Mammary epithelial cell (primary cell): ENCODE data around the gene CR1L.

ENCODE experiments used
- EZH2 ChIP-seq: IDR thresholded peaks from 2 replicates; pipeline ENCODE4 v1.6.1; 2012; ENCODE audit warnings: low read length, inconsistent platforms, borderline replicate concordance
- TF ChIP-seq, protein P1 (sequence below), 2 donors: IDR thresholded peaks in 1 of 2; conservative IDR thresholded peaks in 1 of 2; 2 replicates each; pipeline ENCODE4 v1.5.1; 2011 to 2012; ENCODE audit warnings: inconsistent platforms in 2 of 2, low read length in 2 of 2, mild to moderate bottlenecking in 2 of 2, control low read depth in 1 of 2, low read depth in 1 of 2; ENCODE audit not compliant: insufficient read depth in 1 of 2; ENCODE audit errors: extremely low read depth in 1 of 2

DNA sequence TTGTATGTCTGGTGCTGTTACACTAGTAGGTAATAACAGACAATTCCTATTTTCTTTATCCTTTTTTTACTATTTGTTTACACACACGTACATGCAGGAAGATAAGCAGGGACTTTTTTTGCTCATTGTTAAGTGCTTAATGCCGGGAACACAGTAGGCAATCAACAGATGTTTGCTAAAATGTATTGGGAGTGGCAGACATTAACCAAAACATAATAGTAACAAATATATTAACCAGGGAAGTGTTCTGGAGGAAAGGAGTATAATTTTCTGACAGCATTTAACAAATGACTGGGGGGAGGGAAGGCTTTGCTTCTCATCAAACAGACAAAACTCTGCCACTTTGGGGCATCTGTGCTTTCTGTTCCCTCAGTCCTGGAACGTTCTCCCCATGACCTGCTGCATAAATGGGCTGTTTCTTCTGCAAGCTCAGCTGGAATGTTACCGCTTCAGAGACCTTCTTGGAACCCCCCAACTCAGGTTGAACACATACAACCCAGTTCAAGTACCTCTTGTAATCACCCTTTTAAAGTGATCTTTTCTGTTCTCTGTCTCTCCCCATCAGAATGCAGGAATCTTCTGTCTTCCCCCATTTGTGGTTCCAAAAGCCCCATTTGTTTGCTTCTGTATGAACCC, 2.1 kb downstream of the CR1L start:
- TF ChIP-seq, protein P1, sequence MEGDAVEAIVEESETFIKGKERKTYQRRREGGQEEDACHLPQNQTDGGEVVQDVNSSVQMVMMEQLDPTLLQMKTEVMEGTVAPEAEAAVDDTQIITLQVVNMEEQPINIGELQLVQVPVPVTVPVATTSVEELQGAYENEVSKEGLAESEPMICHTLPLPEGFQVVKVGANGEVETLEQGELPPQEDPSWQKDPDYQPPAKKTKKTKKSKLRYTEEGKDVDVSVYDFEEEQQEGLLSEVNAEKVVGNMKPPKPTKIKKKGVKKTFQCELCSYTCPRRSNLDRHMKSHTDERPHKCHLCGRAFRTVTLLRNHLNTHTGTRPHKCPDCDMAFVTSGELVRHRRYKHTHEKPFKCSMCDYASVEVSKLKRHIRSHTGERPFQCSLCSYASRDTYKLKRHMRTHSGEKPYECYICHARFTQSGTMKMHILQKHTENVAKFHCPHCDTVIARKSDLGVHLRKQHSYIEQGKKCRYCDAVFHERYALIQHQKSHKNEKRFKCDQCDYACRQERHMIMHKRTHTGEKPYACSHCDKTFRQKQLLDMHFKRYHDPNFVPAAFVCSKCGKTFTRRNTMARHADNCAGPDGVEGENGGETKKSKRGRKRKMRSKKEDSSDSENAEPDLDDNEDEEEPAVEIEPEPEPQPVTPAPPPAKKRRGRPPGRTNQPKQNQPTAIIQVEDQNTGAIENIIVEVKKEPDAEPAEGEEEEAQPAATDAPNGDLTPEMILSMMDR (conservative IDR thresholded peaks at IDR 0.05 in 1 of 2, IDR thresholded peaks at IDR 0.05 in 1 of 2; ENCODE audit: extremely low read depth in 1 of 2, insufficient read depth in 1 of 2, low read depth in 1 of 2, low read length in 2 of 2) = no peak
- TF ChIP-seq EZH2 = no peak
